Measurements from ENCODE around the gene SCUBE1.
"Not testable (repeated sequence)": the region's sequence is repeated elsewhere in the genome, so short reads cannot be mapped to it uniquely, and the experiment has no call there.

SCUBE1 gene

GRCh38 chr22:43300891-43301676 is 42.1 kb downstream of the SCUBE1 start:
- peak in 1 of 3 experiments; percentile 3 for DNase-seq

DNA sequence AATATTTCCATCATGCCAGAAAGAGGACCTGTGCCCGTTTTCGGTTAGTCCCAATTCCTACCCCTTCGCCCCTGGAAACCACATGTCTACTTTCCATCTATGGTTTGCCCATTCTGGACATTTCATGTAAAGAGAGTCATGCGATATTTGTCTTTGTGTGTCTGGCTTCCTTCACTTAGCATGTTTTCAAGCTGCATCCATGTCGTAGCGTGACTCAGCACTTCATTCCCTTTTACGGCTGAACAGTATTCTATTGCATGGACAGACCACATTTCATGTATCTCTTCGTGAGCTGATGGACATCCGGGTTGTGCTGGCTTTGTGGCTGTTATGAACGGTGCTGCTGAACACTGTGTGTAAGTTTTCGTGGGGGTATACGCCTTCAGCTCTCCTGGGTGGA is 43.4 kb downstream of the SCUBE1 start:
- DNase-seq: no peak

GRCh38 chr22:43298062-43298801 is 44.9 kb downstream of the SCUBE1 start:
- DNase-seq: no peak

- DNase-seq: no peak
Measured at GRCh38 chr22:43297270-43298061, 45.7 kb downstream of the SCUBE1 start.

DNA sequence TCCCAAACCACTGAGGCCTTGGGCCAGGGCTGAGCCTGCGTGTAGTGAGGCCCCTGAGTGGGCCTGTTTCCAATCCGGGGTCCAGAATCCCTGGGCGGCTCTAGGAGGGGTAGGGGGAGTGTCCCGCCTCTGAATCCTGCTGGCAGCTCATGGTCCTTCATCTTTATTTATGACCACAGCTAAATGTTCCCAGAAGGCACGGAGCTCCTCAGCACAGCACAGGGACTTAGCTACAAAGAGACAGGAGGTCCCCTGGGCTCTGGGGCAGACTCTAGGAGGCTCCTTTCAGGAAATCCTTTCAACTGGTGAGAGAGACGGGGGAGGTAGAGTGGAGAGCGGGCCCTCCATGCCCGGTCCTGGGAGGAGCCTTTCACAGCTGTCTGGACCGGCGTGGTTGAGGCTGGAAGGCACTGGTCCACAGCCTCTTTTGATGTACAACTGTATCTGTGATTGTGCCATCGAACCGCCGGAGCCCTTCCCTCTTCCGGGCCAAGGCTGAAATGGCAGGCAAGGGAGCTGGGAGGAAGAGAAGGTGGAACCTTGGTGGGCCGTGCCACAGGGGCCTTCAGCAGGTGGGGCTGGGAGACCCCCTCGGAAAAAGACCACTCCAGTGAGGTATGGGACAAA is 46.8 kb downstream of the SCUBE1 start:
- DNase-seq: no peak

DNA sequence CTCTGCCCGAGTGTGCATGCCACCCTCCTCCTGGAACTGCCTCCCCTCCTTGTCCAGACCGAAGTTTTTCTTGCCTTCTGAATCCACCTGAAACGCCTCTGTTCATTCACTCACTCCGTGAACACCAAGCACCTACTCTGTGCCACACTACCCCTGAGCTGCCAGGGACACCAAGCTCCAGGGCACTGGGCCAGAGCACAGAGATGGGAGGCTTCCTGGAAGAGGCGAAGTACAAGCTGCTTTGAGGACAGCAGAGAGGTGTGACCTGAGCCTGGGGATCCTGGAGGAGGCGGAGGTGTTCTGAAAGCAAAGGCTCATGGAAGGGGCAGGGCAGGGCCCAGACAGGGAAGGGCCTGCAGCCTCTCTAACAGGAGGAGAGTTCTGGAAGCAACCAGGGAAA is 47.5 kb downstream of the SCUBE1 start:
- no peak for DNase-seq

- no peak for DNase-seq
Measured at GRCh38 chr22:43295173-43295572, 48.0 kb downstream of the SCUBE1 start.

DNA sequence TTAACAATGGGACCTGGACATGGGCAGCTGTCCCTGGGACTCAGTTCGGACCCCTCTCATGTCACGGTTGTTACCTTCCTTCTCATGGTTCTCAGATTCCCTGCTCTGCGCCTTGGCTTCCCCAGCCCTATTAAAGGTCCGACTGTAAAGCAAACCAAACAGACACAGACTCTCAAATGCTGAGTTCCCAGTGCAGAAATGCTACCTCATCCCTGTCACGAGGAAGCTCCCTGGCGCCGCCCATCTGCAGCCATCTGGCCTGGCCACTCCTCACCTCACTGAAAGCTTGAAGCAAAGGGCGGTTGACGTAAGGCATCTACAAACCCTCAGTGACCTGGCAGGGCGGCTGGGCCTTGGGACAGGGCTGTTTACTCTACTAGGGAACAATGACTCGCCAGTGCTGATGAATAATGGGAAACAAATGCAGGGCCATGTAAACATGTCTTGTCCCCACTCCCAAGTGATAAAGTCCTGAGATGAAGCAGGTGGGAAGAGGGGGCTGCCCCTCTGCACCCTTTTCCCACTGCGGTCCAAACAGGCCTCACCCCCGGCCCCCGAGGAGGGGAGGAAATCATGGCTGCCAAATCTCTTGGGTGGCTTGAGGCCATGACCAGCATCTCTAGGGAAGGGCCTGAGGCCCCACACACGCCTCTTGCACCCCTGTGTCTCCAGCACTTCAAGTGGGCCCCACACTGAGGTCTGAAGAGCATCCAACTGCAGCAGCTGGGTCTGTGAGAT is 49.3 kb downstream of the SCUBE1 start:
- peak in 2 of 3 experiments; percentile 2 to 41 for DNase-seq

GRCh38 chr22:43293259-43293654 is 49.9 kb downstream of the SCUBE1 start:
- DNase-seq: peak in 1 of 3 experiments; percentile 8

GRCh38 chr22:43292630-43293018 is 50.5 kb downstream of the SCUBE1 start:
- DNase-seq: peak in 1 of 3 experiments; percentile 55

DNA sequence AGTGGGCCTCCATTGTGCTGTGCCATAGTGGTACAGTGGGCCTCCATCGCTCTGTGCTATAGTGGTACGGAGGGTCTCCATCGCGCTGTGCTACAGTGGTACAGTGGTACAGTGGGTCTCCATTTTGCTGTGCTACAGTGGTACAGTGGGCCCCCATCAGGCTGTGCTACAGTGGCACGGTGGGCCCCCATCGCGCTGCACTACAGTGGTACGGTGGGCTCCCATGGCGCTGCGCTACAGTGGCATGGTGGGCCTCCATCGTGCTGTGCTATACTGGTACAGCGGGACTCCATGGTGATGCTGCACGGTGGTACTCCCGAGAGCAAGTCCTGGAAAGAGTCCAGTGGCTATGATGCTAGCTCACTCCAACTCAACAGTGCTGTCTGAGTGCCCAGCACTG is 51.8 kb downstream of the SCUBE1 start:
- DNase-seq: no peak

DNA sequence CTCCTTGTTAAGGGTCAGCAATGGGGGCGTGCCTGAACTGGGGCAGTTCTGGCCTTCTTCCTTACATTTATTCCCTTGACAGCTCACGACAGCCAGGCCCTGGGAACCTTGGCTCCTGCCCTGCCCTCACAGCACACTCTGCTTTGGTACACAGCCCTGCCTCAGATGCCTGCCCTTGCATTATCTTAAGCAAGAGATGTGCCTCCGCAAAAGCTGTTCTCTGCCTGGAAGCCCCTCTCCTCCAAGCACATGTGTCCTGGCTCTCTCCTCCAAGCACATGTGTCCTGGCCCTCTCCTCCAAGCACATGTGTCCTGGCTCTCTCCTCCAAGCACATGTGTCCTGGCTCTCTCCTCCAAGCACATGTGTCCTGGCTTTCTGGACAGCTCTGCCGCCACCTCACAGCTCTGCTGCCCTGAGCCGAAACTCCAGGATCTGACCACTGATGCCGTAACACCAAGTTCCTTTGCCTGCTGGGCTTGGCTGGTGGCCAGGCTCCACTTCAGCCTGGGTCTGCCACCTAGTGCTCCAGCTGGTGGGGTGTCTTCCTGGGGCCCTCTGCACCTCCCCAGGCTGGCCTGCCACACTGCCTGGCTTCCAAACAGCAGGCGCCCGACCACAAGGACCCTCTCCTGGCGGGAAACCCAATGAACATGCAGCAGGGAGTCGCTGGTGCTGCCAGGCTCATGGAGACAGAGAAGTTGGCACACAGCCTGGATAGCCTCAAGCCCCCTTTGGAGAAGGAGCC is 53.0 kb downstream of the SCUBE1 start:
- DNase-seq: peak in 2 of 3 experiments; percentile 12 to 53

DNA sequence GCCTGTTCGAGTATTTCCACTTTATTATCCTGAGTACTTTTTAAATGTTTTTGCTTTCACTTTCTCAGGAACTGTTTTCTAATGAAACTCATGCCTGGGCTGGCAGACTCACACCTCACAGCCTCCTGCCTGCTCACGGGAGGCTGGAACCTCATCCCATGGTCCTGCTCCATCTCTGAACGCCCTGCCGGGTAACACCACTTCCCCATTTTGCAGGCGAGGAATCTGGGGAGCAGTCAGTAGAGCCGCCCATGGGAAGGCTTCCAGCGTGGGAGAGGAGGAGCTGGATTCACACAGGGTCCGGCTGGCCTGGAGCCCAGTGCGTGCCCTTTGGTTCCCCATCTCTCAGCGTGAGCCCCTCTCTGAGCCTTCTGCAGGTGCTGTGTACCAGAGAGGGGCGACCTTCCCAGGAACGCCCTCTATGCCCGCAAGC is 53.6 kb downstream of the SCUBE1 start:
- no peak for DNase-seq

DNA sequence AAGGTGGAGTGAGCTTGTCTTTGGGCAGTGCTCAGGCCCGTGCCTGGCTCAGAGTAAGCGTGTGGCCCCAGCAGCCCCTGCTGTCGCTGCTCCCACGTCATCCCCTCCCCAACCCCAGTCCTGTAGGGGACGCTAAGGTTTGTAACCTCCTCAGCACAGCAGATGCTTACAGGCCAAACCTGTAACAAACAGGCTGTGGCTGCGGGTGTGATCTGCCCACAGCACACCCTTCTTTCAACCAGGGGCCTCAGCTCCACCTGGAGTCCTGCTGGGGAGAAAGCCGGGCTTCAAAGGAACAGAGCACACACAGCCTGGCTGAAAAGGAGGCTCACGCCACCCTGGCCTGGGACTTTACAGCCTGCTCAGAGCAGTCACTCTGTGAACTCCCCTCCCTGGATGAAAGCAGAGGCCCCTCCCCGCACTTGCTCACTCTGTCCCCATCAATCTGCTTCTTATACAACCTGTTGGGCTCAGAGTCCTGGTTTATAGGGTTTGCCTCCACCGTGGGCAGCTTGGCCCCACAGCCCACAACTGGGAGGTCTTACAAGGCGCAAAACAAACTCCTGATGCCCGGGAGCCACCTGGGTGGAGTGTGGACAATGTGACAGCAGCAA is 54.3 kb downstream of the SCUBE1 start:
- no peak for DNase-seq

- no peak for DNase-seq
Measured at GRCh38 chr22:43288378-43288777, 54.8 kb downstream of the SCUBE1 start.

- no peak for DNase-seq
Measured at GRCh38 chr22:43287441-43287840, 55.7 kb downstream of the SCUBE1 start.

- no peak for DNase-seq
Measured at GRCh38 chr22:43281394-43281793, 61.8 kb downstream of the SCUBE1 start.

GRCh38 chr22:43280523-43280886 is 62.7 kb downstream of the SCUBE1 start:
- not testable (repeated sequence) for DNase-seq

- DNase-seq: no peak
Measured at GRCh38 chr22:43279867-43280522, 63.2 kb downstream of the SCUBE1 start.

GRCh38 chr22:43277987-43278601 is 65.1 kb downstream of the SCUBE1 start:
- peak in 2 of 3 experiments; percentile 11 to 27 for DNase-seq
